Nucleus accumbens (tissue), 56 donors: Measurements from ENCODE around the gene MESP1.
A peak's percentile ranks its signal among the peaks of the same experiment; 100 is the strongest.

Experiments
- DNase-seq, 56 donors: peaks; one replicate each; lab custom pipeline; 2025; lab: John Stamatoyannopoulos, UW

MESP1 gene

GRCh38 chr15:89760303-89761008 is 9.4 kb upstream of the MESP1 start:
- peak in 42 of 56 donors; percentile 9 to 87 (median 39) for DNase-seq

GRCh38 chr15:89759835-89760234 is 8.8 kb upstream of the MESP1 start:
- DNase-seq: no peak

GRCh38 chr15:89758981-89759380 is 7.9 kb upstream of the MESP1 start:
- DNase-seq: no peak

GRCh38 chr15:89758283-89758682 is 7.2 kb upstream of the MESP1 start:
- DNase-seq: no peak

- no peak for DNase-seq
Observed at GRCh38 chr15:89756897-89757296, 5.8 kb upstream of the MESP1 start.

GRCh38 chr15:89755701-89756100 is 4.7 kb upstream of the MESP1 start:
- no peak for DNase-seq

GRCh38 chr15:89754361-89755154 is 3.5 kb upstream of the MESP1 start:
- no peak for DNase-seq

- DNase-seq: no peak
Observed at GRCh38 chr15:89753855-89754254, 2.8 kb upstream of the MESP1 start.

GRCh38 chr15:89751748-89752147 is 699 bp upstream of the MESP1 start:
- DNase-seq: no peak

GRCh38 chr15:89749951-89750559 is 994 bp downstream of the MESP1 start:
- DNase-seq: peak in 6 of 56 donors; percentile 6 to 35 (median 21)

GRCh38 chr15:89749526-89749925 is 1.5 kb downstream of the MESP1 start:
- no peak for DNase-seq

GRCh38 chr15:89749054-89749453 is 2.0 kb downstream of the MESP1 start:
- no peak for DNase-seq

- no peak for DNase-seq
Observed at GRCh38 chr15:89747708-89748682, 3.1 kb downstream of the MESP1 start.

- no peak for DNase-seq
Observed at GRCh38 chr15:89746386-89746780, 4.7 kb downstream of the MESP1 start.

- DNase-seq: no peak
Observed at GRCh38 chr15:89745768-89746167, 5.3 kb downstream of the MESP1 start.

GRCh38 chr15:89745131-89745530 is 5.9 kb downstream of the MESP1 start:
- no peak for DNase-seq

GRCh38 chr15:89743594-89743993 is 7.5 kb downstream of the MESP1 start:
- DNase-seq: no peak

- no peak for DNase-seq
Observed at GRCh38 chr15:89743011-89743410, 8.0 kb downstream of the MESP1 start.

GRCh38 chr15:89740137-89740536 is 10.9 kb downstream of the MESP1 start:
- DNase-seq: peak in 32 of 56 donors; percentile 2 to 70 (median 17)

GRCh38 chr15:89735773-89736172 is 15.3 kb downstream of the MESP1 start:
- DNase-seq: no peak
